OCI-LY7 (cell line): ENCODE results near the gene ZNF746.

Experiments
- EZH2phosphoT487 ChIP-seq: fragments of 200-600 bp; sonication (generic); IDR thresholded peaks from 2 replicates; pipeline ENCODE4 v1.6.1; 2018; ENCODE audit warnings: low read depth, borderline replicate concordance, mild to moderate bottlenecking, mixed run types, antibody characterized with exemption, low read length, moderate library complexity, mixed read lengths
- TF ChIP-seq, protein P1 (sequence below): fragments of 200-600 bp; sonication (generic); conservative IDR thresholded peaks from 2 replicates; pipeline ENCODE4 v1.5.1; 2014; ENCODE audit warnings: mild to moderate bottlenecking, antibody characterized with exemption, low read length, moderate library complexity, mixed read lengths

DNA sequence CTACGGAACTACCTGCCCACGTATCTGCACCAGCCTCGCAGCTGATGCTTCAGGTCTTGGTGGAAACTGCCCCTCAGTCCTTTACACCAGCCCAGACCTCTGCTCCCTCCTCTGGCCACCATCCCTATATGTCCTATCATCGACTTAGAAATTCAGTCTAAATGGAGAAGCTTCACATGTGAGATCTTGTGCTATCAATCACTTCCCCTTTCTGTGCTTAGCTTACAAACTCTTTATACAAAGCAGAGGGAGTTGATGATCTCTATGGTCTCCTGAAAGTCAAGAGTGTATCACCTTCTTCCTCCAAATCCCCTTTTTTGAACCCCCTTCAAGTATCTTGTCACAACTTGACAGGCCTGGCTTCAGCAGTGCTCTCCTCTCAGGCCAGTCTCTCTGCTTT lies 67.4 kb downstream of the ZNF746 start:
- TF ChIP-seq, protein P1, sequence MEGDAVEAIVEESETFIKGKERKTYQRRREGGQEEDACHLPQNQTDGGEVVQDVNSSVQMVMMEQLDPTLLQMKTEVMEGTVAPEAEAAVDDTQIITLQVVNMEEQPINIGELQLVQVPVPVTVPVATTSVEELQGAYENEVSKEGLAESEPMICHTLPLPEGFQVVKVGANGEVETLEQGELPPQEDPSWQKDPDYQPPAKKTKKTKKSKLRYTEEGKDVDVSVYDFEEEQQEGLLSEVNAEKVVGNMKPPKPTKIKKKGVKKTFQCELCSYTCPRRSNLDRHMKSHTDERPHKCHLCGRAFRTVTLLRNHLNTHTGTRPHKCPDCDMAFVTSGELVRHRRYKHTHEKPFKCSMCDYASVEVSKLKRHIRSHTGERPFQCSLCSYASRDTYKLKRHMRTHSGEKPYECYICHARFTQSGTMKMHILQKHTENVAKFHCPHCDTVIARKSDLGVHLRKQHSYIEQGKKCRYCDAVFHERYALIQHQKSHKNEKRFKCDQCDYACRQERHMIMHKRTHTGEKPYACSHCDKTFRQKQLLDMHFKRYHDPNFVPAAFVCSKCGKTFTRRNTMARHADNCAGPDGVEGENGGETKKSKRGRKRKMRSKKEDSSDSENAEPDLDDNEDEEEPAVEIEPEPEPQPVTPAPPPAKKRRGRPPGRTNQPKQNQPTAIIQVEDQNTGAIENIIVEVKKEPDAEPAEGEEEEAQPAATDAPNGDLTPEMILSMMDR = no peak
- TF ChIP-seq EZH2phosphoT487 = no peak
